DOHH2 (cell line): ENCODE data around the gene AMZ1.

ENCODE experiments used
- H3F3A ChIP-seq: fragments of 200-600 bp; sonication (generic), shearing (Covaris generic); 2 replicates; pipeline ENCODE4 v1.6.0; 2016; ENCODE audit warnings: antibody characterized with exemption, mild to moderate bottlenecking; ENCODE audit not compliant: control insufficient read depth, insufficient read depth
- H3K27ac ChIP-seq: fragments of 200-600 bp; sonication (generic); 2 replicates; pipeline ENCODE4 v1.5.1; 2014; ENCODE audit warnings: low read depth, mild to moderate bottlenecking, low read length, moderate library complexity
- H3K27me3 ChIP-seq: fragments of 200-600 bp; sonication (generic); 2 replicates; pipeline ENCODE4 v1.6.1; 2014; ENCODE audit warnings: mild to moderate bottlenecking, low read length, mixed read lengths; ENCODE audit not compliant: control insufficient read depth
- H3K36me3 ChIP-seq: fragments of 200-600 bp; sonication (generic); 2 replicates; pipeline ENCODE4 v1.6.1; 2014; ENCODE audit warnings: mild to moderate bottlenecking, low read length, moderate library complexity, mixed read lengths; ENCODE audit not compliant: control insufficient read depth
- H3K4me1 ChIP-seq: fragments of 200-600 bp; sonication (generic); 2 replicates; pipeline ENCODE4 v1.6.1; 2014; ENCODE audit warnings: mild to moderate bottlenecking, low read length, mixed read lengths; ENCODE audit not compliant: control insufficient read depth
- H3K4me2 ChIP-seq: fragments of 200-600 bp; sonication (generic); 2 replicates; pipeline ENCODE4 v1.6.0; 2014; ENCODE audit warnings: mild to moderate bottlenecking, low read length, moderate library complexity
- H3K4me3 ChIP-seq: fragments of 200-600 bp; sonication (generic); 2 replicates; pipeline ENCODE4 v1.5.1; 2014; ENCODE audit warnings: mild to moderate bottlenecking, low read length, mixed read lengths
- H3K79me2 ChIP-seq: fragments of 200-600 bp; sonication (generic); 2 replicates; pipeline ENCODE4 v1.6.1; 2014; ENCODE audit warnings: mild to moderate bottlenecking, low read length, mixed read lengths; ENCODE audit not compliant: control insufficient read depth
- H3K9me2 ChIP-seq: fragments of 200-600 bp; sonication (generic); replicated peaks from 2 replicates; pipeline ENCODE4 v1.6.1; 2014; ENCODE audit warnings: mild to moderate bottlenecking, low read length, mixed read lengths; ENCODE audit not compliant: control insufficient read depth
- H3K9me3 ChIP-seq: fragments of 200-600 bp; sonication (generic); 2 replicates; pipeline ENCODE4 v1.6.1; 2014; ENCODE audit warnings: antibody characterized with exemption, low read length, mixed read lengths; ENCODE audit not compliant: control insufficient read depth, insufficient read depth
- H4K20me1 ChIP-seq: fragments of 200-600 bp; sonication (generic); 2 replicates; pipeline ENCODE4 v1.6.0; 2014; ENCODE audit warnings: low read depth, mild to moderate bottlenecking, antibody characterized with exemption, low read length, moderate library complexity; ENCODE audit not compliant: control insufficient read depth, insufficient read depth
- EZH2phosphoT487 ChIP-seq: fragments of 200-600 bp; sonication (generic); IDR thresholded peaks from 2 replicates; pipeline ENCODE4 v1.6.1; 2017; ENCODE audit warnings: borderline replicate concordance, mild to moderate bottlenecking, antibody characterized with exemption, low read length, moderate library complexity, mixed read lengths
- TF ChIP-seq, protein P1 (sequence below): fragments of 200-600 bp; sonication (generic); IDR thresholded peaks from one replicate; pipeline ENCODE4 v1.5.1; 2014; ENCODE audit warnings: antibody characterized with exemption, mild to moderate bottlenecking, low read depth, low read length; ENCODE audit not compliant: poor library complexity, severe bottlenecking

AMZ1 gene

DNA sequence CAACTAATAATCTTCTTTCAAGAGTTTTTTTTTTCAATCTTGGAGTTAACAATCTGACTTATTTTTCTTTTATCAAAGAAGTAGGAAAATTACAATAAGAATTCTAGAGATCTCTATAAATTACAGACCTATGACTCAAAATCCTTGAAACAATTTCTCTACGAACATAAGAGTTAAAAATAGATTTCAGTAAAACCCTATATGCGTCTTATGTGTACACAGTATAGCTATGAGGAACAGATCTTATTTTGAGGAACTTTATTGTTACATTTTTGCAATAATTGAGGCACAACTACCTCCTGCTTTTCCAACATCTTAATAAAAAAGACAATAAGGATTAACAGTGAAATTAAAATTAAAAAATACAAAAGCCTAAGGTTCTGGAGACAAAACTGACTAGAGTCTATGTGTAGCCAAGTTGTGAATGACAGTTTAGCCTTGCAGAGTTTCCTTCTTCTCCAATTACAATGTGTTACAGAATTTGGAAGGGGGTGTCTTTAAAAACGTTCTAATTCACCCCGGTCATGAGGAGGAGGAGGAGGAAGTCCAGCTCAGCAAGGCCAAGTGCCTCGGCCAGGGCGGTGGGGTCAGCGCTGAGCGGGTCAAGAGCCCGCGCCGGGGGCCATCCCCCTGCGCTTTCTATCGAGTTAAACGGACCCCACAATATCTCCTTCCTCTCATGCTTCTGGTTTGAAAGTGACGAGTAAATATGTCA is 40.5 kb downstream of the AMZ1 start:
- no peaks in the 10 kb centered on the region for H3K4me1 ChIP-seq
- no peak overlapping the region for H3K4me3 ChIP-seq
- H3K36me3 ChIP-seq = peaks cover 5% of the 10 kb centered on the region; the same call in 1 of the 2 replicates
- no peaks in the 10 kb centered on the region for H3F3A ChIP-seq
- H3K4me2 ChIP-seq = no peak overlapping the region
- no peaks in the 10 kb centered on the region for H4K20me1 ChIP-seq
- no peaks in the 10 kb centered on the region for H3K27me3 ChIP-seq
- no peaks in the 10 kb centered on the region for H3K9me3 ChIP-seq
- H3K9me2 ChIP-seq = no peaks in the 10 kb centered on the region
- H3K79me2 ChIP-seq = no peaks in the 10 kb centered on the region
- H3K27ac ChIP-seq = no peak overlapping the region
- no peak for TF ChIP-seq EZH2phosphoT487
- TF ChIP-seq, protein P1, sequence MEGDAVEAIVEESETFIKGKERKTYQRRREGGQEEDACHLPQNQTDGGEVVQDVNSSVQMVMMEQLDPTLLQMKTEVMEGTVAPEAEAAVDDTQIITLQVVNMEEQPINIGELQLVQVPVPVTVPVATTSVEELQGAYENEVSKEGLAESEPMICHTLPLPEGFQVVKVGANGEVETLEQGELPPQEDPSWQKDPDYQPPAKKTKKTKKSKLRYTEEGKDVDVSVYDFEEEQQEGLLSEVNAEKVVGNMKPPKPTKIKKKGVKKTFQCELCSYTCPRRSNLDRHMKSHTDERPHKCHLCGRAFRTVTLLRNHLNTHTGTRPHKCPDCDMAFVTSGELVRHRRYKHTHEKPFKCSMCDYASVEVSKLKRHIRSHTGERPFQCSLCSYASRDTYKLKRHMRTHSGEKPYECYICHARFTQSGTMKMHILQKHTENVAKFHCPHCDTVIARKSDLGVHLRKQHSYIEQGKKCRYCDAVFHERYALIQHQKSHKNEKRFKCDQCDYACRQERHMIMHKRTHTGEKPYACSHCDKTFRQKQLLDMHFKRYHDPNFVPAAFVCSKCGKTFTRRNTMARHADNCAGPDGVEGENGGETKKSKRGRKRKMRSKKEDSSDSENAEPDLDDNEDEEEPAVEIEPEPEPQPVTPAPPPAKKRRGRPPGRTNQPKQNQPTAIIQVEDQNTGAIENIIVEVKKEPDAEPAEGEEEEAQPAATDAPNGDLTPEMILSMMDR = no peak

DNA sequence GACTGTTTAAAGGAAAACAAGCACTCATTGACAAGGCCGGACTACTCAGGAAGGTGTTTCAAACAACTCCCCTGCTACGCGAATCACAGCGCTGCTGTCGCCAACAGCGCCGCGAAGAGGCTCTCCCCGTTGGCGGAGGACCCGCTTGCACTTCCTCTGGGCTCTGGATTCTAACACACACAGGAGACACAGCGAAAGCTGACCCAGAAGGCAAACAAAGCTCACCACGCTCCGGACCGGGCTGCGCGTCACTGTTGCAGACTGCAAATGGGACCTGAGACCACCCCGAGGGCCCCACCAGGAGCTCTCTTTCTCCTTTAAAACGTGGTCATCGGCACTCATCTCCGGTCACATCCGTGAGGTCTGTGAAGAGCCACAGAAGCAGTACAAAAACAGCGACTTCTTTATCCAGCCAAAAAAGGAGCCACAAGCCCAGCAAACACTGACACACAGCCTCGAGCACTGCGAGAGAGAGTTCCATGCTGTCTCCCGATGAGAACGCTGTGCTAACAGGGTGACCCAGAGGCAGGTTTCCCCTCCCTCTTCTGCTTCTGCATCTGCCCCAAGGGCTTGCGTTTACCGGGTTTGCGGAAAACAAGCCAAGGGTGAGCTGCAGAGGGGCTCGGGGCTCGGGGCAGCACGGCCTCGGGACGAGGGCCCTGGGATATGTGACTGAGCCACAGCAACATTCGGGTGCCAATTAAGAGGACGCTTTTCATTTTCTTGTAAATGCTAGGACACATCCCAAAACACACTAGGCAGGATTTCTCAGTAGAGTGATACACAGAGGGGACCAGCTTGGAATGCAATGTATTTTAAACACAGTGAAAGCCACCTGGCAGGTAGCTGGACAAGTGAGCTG is 41.3 kb downstream of the AMZ1 start:
- Histone ChIP-seq H3K4me2 (no peak overlapping the region), H4K20me1 (no peaks in the 10 kb centered on the region), H3K27ac (no peak overlapping the region), H3K79me2 (no peaks in the 10 kb centered on the region), H3K27me3 (no peaks in the 10 kb centered on the region), H3K9me2 (no peaks in the 10 kb centered on the region), H3K4me1 (peaks cover 2% of the 10 kb centered on the region), H3K4me3 (no peak overlapping the region), H3F3A (no peaks in the 10 kb centered on the region), H3K36me3 (peaks cover 5% of the 10 kb centered on the region; the same call in 1 of the 2 replicates), H3K9me3 (no peaks in the 10 kb centered on the region)
- TF ChIP-seq, protein P1 = no peak
- no peak for TF ChIP-seq EZH2phosphoT487

DNA sequence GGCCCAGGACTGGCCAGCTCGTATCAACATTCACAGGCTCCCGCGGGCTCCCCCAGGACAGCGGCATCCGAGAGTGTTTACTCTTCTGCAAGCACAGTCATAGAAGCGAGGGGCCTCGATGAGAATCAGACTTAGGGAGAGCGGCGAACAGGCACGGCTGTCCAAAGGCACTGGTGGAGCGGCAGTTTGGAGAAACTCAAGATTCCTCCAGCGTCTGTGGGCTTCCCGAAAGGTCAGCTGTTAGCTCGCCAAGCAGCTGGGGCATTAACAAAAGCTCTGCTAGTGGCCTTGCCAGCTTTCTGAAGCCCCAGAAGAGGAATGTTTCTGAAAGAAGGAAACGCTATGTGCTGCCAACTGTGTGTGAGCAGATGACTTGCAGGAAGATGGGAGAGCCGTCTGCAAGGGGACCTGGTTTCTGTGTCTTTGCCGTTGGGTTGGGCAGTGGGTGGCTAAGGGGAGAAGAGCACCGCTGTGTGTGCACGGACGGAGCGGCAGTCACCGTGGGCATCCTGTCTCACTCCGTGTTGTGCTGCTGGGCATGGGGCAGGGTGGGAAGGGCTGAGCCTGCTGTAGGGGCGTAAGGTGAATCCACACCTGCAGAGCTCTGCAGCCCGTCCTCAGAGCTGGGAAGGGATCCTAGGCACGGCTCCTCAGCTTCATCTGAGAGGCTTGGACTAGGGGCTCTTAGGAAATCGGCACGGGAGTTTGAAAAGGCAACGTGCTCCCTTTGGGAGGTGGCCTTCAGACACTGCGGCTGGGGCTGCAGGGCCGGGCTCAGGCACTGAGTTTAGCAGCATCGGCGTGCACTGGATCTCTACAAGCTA is 42.1 kb downstream of the AMZ1 start:
- Histone ChIP-seq H3K4me2 (no peak overlapping the region), H3K9me3 (no peaks in the 10 kb centered on the region), H4K20me1 (no peaks in the 10 kb centered on the region), H3K79me2 (0 out of 2 replicates have a peak, but pooled peaks cover under 1% of the 10 kb centered on the region), H3K27me3 (no peaks in the 10 kb centered on the region), H3K4me3 (no peak overlapping the region), H3K27ac (no peak overlapping the region), H3K4me1 (peaks cover 10% of the 10 kb centered on the region), H3K9me2 (no peaks in the 10 kb centered on the region), H3K36me3 (peaks cover 5% of the 10 kb centered on the region; the same call in 1 of the 2 replicates), H3F3A (no peaks in the 10 kb centered on the region)
- TF ChIP-seq, protein P1 = no peak
- no peak for TF ChIP-seq EZH2phosphoT487
